ENCODE measurements around the gene C6orf52. TPM values are rescaled to one million over a fixed set of nuclear protein-coding genes. Genes with fewer than 3 reads are reported as not detected.
"Not testable (repeated sequence)": the region's sequence is repeated elsewhere in the genome, so short reads cannot be mapped to it uniquely, and the experiment has no call there.

C6orf52 gene
- total RNA-seq, 1 donor, result not detected

DNA sequence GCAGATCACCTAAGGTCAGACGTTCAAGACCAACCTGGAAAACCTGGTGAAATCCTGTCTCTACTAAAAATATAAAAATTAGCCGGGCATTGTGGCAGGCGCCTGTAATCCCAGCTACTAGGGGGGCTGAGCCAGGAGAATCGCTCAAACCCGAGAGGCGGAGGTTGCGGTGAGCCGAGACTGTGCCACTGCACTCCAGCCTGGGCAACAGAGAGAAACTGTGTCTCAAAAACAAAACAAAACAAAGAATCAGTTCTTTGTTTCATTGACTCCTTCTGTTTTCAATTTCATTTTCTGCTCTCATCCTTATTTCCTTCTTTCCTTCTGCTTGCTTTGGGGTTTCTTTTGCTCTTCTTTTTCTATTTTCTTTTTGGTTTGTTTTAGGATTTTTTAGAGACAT lies 19.5 kb upstream of the C6orf52 start:
- DNase-seq (ENCODE audit: low read depth in 2 of 3, low spot score in 2 of 3), result no peak

DNA sequence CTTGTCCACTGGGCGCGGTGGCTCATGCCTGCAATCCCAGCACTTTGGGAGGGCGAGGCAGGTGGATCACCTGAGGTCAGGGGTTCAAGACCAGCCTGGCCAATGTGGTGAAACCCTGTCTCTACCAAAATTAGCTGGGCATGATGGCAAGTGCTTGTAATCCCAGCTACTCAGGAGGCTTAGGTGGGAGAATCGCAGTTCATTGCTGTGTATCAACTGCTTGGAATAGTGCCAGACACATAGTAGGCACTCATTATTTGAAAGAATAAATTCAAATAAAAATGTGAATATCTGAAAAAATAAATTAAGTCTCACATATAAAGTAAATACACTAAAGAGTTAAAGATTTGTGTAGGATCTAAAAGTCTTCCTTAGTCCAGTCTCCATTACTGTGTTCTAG lies 2.2 kb upstream of the C6orf52 start:
- no peak for DNase-seq (ENCODE audit: low read depth in 2 of 3, low spot score in 2 of 3)

DNA sequence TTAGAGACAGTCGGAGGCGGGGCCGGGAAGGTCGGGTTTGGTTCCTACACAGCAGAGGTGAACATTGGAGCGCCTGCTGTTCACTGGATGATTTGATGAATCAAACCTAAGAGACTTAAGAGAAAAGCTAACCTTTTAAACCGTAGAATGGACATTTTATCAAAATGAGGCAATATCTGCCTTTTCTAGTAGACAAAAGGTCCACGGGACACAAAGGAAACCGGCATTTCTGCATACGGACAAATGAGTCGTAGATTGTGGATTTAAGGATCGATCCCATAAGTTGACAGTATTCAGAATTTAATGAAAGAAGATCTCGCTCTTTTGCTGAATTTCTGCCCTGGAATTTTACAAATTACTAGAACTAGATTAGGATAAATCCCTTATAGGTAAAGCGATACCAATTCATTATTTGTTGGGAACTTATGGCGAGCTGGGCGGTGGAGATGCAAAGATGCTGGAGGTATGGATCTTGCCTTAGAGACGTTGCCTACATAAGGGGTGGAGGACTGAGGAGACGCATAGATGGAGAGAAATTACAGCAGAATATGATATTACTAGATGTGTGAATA lies 756 bp upstream of the C6orf52 start:
- peak in 1 of 3 donors; percentile 3 for DNase-seq (ENCODE audit: low read depth in 2 of 3, low spot score in 2 of 3)

DNA sequence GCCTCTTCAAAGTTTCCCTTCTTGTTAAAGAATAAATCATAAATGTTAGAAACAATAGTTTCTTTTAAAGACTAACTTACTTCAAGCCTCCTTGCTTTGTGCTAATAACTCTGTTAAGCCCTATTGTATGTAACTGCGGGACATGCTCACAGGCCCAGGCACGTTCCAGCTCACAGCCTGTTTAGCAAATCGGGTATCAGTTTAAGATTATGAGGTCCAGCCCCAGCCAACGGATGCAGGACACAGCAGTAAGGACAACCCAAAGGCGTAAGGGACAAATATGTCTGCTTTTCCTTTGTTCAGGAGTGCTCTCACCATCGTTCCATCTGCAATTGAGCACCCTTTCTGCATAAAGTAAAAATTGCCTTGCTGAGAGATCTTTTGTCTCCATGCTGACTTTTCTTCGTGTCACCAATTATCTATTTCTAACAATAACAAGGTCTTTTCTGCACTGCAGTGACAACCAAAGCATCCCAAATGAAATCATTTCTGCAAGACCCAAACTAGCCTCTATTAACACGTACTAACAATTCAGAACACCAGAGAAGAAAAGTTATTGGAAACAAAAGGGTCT lies 1.4 kb downstream of the C6orf52 start:
- DNase-seq (ENCODE audit: low read depth in 2 of 3, low spot score in 2 of 3), result no peak

DNA sequence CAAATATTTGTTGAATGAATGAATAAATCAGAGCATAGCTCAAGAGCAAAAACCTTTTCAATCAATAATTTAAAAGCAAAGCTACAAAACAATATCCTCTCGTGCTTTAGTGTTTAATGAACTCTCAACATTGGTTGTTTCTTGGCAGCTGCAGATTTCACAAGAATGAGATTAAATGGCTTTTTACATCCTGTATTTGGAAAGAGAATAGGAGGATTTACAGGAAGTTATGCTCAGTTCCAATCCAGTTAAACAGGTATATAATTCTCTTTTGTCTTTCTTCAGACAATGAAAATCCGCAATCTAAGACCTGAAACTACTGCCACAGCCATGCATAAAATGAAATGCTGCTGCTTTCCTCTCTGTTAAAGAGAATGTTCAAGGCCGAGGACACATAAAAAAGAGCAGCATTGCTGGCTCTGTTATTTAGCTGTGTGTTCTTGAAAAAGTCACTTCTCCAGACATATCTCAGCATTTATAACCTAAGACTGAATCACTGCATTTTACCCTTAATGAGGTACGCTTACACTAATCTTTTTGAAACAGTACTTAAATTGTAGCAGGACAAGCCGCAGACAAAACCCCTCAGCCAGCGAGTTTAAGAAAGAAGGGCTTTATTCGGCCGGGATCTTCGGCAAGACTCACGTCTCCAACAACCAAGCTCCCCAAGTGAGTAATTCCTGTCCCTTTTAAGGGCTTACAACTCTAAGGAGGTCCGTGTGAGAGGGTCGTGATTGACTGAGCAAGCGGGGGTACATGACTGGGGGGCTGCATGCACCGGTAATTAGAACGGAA lies 3.6 kb downstream of the C6orf52 start:
- DNase-seq (ENCODE audit: low read depth in 2 of 3, low spot score in 2 of 3), result no peak

DNA sequence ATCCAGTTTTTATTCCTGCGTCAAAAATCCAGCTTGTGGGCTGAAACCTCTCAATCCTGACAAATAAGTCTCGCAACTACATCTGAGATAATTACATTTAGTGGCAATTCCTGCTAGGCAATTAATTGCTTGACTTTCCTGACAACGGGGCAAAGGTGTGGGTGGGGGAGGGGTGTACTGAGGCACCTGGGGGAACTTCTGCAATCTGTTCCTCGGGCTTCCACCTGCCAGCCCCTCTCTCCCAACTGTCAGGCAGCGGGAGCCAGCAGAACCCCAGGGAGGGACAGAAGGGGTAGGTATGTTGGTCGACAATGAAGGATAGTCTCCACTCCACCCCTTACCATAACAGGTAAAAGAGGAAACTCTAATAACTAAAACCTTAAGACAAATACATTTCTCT lies 6.8 kb downstream of the C6orf52 start:
- no peak for DNase-seq (ENCODE audit: low read depth in 2 of 3, low spot score in 2 of 3)

DNA sequence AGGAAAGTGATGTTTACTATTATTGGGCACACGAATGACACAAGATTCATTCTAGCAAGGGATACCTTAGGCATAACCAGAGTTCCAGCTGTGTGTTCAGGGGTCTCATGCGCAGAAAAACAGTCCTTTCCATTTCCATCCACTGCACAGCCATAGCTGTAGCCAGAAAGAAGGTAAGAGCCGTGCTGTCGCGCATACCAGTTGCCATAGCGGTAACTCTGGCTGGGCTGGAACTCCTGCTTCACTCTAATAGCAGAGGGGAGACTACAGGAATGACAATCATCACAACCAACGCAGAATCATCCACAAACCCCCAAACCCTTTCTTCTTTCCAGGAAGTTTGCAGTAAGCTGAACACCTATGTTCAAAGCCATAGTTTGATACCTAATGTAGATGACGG lies 7.5 kb downstream of the C6orf52 start:
- no peak for DNase-seq (ENCODE audit: low read depth in 2 of 3, low spot score in 2 of 3)

DNA sequence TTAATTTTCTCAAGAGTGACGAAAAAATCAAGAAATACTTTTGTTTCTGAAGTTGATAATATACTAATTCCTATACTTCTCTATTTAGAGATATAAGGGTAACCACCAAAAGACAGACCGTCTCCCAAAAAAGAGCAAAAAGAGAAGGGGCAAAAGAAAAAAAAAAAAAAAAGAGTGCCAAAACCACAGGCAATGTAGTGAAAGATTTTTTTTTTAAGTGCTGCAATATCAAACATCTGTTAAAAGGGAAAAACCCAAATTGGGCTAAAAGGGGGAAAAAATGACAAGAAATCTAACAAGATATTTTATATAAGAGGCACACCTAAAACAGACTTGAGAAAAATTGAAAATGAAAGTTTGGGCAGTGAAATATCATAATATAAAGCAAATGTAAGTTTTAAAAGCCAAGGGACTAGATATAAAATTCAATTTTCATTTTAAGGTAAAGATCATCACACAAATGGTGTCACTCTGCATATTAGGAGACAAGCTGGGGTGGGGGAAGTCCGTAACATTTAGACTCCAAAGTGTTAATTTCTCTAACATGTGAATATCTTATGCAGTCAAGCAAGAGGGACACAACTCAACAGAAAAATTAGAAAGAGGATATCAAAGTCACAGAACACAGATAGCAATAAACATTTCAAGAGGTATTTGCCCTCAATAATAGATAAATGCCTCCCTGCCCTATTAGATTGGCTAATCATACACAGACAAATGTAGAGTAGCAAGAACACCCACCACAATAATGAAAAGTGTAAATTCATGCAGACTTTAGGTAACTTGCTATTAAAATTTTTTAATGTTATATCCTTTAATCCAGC lies 9.1 kb downstream of the C6orf52 start:
- peak in 1 of 3 donors; percentile 5 for DNase-seq (ENCODE audit: low read depth in 2 of 3, low spot score in 2 of 3)

DNA sequence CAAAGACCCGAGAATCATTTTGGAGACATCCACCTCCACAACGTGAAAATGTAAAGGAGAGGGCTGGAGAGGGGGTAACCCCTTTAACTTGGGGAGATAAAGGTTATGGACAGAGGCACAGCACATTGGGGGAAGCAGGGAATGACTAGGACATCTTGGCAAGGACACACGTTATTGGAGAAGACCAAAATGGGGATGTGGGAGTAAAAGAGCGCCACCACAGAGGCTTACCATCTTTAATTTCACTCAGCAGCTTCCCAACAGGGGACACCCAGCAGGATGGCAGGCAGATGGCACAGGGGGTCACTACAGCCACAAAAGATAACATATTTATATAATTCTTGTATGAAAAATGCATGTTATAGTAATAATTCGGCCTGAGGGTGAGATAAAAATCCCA lies 9.8 kb downstream of the C6orf52 start:
- DNase-seq (ENCODE audit: low read depth in 2 of 3, low spot score in 2 of 3), result no peak

DNA sequence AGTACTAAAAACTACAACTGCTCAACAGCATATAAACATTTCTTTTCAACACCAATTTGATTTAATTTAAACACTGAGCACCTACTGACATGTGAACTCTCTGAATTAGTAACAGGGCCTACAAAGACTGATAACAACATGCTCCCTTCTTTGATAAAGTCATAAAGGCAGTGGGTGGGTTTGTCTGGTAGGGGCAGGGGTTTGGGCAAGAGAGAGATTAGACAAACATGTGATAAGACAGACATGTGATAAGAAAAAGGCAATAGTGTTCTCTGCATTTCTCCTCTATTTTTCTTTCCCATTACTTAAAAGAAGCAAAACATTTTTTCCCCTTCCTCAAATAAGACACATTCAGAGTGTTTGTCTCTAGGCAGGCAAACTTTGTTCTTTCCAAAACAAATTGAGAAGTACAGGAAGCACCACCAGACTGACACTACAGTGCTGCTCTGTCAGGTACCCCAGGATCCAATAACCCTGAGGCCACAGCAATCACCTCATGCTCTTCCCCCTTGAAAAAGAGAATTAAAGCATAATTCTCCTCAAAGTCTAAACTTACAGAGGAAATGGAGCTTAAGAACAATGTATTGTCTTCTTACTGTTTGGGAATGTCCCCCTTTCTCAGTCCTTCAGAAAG lies 11.9 kb downstream of the C6orf52 start:
- DNase-seq (ENCODE audit: low read depth in 2 of 3, low spot score in 2 of 3), result no peak

DNA sequence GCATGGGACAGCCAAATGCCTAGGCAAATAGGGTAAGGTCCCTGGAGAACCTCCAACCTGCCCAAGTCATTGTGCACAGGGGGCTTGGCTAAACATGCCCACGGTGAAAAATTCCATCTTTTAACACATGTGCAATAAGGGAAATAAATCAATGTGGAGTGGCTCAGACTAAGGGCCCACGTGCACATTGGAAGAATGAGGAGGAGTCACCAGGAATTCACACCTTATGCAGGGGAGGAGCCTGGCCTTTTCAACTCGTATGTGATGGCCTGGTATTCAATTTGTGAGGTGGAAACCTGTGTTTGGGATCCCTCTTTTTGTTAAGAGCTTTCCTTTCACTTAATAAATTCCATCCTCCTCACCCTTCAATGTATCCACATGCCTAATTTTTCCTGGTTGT lies 12.6 kb downstream of the C6orf52 start:
- DNase-seq (ENCODE audit: low read depth in 2 of 3, low spot score in 2 of 3), result no peak

DNA sequence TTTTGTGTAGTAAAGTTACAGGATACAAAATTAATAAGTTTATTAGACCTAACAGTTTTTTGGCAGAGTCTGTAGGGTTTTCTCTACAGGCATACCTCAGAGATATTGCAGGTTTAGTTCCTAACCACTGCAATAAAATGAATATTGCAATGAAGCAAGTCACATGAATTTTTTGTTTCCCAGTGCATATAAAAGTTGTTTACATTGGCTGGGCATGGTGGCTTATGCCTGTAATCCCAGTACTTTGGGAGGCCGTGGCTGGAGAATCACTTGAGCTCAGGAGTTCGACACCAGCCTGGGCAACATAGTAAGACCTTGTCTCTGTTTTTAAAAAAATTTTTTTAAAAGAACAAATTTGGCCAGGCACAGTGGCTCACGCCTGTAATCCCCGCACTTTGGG lies 16.0 kb downstream of the C6orf52 start:
- DNase-seq (ENCODE audit: low read depth in 2 of 3, low spot score in 2 of 3), result no peak

DNA sequence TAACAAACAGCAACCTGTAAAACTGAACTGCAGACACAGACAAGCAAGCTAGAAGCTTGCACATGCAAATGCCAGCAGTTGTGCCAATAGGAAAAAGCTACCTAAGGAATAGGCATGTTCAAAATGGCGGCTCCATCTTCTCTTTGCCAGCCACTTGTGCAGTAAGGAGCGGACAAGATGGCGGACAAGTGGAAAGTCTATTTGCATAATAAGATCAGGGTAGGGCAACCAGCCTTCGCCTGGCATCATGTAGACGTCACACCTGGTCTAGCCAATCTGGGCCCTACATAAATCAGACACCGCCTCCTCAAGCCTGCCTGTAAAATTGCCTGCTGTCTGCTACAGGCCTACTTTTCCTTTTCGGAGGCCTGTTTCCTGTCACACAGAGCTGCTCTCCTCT lies 18.0 kb downstream of the C6orf52 start:
- DNase-seq (ENCODE audit: low read depth in 2 of 3, low spot score in 2 of 3), result no peak

DNA sequence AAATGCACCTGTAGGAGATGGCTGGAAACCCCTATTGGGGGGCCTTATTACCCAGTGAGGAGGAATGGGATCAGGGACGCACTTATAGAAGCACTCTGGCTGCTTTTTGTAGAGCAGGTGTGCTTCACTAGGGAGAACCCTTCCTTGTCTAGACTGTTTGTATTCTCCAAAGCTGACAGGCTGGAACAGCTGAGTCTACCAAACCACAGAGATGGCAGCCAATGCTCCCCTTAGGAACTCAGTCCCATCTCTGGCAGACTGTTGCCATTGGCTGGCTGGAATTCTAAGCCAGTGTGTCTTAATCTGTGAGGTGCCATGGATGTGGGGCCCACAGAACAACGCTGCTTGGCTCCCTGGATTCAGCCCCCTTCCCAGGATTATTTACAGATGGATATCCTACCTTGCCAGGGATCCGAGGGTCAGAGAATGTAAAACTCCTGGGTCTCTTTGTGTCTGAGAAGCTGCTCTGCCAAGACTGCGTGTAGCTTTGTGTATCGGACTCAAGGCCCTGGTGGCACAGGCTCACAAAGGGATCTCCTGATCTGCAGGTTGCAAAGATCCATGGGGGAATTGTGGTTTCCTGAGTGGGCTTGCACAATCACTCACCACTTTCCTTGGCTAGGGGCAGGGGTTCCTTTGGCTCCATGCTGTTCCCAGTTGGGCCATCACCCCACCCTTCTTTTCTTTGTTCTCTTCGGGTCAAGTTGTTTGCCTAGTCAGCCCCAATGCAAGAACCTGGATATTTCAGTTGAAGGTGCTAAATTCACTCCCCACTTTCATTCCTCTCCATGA lies 26.1 kb downstream of the C6orf52 start:
- DNase-seq (ENCODE audit: low read depth in 2 of 3, low spot score in 2 of 3), result no peak

DNA sequence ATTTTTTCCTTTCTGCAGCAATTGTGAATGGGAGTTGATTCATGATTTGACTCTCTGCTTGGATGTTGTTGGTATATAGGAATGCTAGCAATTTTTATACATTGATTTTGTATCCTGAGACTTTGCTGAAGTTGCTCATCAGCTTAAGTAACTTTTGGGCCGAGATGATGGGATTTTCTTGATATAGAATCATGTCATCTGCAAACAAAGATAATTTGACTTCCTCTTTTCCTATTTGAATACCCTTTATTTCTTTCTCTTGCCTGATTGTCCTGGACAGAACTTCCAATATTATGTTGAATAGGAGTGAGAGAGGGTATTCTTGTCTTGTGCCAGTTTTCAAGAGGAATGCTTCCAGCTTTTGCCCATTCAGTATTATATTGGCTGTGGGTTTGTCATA lies 28.8 kb downstream of the C6orf52 start:
- DNase-seq (ENCODE audit: low read depth in 2 of 3, low spot score in 2 of 3), result not testable (repeated sequence)

DNA sequence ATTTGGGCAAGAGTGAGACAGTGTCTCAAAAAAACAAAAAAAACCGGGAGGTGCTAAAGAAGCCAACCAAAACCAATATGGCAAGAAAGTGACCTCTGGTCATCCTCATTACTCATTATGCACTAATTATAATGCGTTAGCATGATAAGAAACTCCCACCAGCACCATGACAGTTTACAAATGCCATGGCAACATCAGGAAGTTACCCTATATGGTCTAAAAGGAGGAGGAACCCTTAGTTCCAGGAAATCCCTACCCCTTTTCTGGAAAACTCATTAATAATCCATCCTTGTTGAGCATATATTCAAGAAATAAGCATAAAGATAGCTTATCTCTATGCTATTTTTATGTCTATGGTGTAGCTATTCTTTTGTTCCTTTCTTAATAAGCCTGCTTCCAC lies 31.7 kb downstream of the C6orf52 start:
- DNase-seq (ENCODE audit: low read depth in 2 of 3, low spot score in 2 of 3), result no peak

DNA sequence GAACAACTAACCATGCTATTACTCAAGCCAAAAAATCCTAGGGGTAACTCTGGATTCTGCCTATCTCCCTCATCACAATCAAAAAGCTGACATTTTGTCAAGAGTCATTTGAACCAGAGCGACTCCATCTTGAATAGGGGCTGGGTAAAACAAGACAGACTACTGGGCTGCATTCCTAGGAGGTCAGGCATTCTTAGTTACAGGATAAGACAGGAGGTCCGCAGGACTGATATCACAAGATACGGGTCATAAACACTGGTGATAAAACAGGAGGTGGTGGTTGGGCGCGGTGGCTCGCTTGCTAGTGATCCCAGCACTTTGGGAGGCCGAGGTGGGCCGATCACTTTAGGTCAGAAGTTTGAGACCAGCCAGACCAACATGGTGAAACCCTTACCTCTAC lies 32.2 kb downstream of the C6orf52 start:
- DNase-seq (ENCODE audit: low read depth in 2 of 3, low spot score in 2 of 3), result no peak

DNA sequence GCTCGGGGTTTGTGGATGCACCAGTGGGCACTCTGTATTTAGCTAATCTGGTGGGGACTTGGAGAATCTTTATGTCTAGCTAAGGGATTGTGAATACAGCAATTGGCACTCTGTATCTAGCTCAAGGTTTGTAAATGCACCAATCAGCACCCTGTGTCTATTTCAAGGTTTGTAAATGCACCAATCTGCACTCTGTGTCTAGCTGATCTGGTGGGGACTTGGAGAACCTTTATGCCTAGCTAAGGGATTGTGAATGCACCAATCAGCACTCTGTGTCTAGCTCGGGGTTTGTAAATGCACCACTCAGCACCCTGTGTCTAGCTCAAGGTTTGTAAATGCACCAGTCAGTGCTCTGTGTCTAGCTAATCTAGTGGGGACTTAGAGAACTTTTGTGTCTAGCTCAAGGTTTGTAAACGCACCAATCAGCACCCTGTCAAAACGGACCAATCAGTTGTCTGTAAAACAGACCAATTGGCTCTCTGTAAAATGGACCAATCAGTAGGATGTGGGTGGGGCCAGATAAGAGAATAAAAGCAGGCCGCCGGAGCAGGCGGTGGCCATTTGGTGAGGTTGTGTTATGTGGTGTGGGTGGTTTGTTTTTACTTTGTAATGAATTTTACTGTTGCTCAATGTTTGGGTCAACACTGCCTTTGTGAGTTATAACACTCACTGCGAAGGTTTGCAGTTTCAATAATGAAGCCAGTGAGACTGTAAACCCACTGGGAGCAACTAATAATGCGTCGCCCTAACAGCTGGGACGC lies 33.8 kb downstream of the C6orf52 start:
- DNase-seq (ENCODE audit: low read depth in 2 of 3, low spot score in 2 of 3), result not testable (repeated sequence)

DNA sequence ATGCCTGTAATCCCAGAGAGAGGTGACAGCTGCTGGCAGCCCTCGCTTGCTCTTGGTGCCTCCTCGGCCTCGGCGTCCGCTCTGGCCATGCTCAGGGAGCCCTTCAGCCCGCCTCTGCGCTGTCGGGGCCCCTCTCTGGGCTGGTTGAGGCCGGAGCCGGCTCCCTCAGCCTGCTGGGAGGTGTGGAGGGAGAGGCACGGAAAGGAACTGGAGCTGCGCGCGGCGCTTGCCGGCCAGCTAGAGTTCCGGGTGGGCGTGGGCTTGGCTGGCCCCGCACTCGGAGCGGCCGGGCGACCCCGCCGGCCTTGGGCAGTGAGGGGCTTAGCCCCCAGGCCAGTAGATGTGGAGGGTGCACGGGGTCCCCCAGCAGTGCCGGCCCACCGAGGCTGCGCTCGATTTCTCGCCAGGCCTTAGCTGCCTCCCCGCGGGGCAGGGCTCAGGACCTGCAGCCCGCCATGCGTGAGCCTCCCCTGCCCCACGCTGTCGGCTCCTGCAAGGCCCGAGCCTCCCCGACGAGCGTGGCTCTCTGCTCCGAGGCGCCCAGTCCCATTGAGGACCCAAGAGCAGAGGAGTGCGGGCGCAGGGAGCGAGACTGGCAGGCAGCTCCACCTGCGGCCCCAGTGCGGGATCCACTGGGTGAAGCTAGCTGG lies 34.6 kb downstream of the C6orf52 start:
- no peak for DNase-seq (ENCODE audit: low read depth in 2 of 3, low spot score in 2 of 3)

All from hematopoietic multipotent progenitor cell (in vitro differentiated cells).